H9 (cell line): ENCODE measurements around the gene CABCOCO1. TPM values are rescaled to one million over a fixed set of nuclear protein-coding genes. Genes with fewer than 3 reads are reported as not detected.

ENCODE experiments used
- DNase-seq: peaks from one replicate; pipeline ENCODE4 v3.0.0-alpha.2; 2017
- H2AFZ ChIP-seq: one replicate; pipeline ENCODE4 v1.6.1; 2013; ENCODE audit warnings: mild to moderate bottlenecking, low read length, control low read depth, moderate library complexity
- H2AK5ac ChIP-seq: 2 replicates; pipeline ENCODE4 v1.6.1; 2013; ENCODE audit warnings: low read length, control low read depth, mixed read lengths; ENCODE audit not compliant: insufficient read length
- H2BK120ac ChIP-seq: one replicate; pipeline ENCODE4 v1.6.1; 2013; ENCODE audit warnings: low read depth, mild to moderate bottlenecking, low read length, control low read depth, inconsistent platforms; ENCODE audit not compliant: poor library complexity, severe bottlenecking
- H2BK12ac ChIP-seq: 2 replicates; pipeline ENCODE4 v1.6.1; 2013; ENCODE audit warnings: low read length, control low read depth, mixed read lengths, low read depth; ENCODE audit not compliant: insufficient read length
- H2BK15ac ChIP-seq: 2 replicates; pipeline ENCODE4 v1.6.1; 2013; ENCODE audit warnings: low read depth, low read length, control low read depth
- H2BK20ac ChIP-seq: one replicate; pipeline ENCODE4 v1.6.1; 2013; ENCODE audit warnings: low read depth, mild to moderate bottlenecking, low read length, control low read depth, inconsistent platforms; ENCODE audit not compliant: poor library complexity, severe bottlenecking
- H2BK5ac ChIP-seq: 2 replicates; pipeline ENCODE4 v1.6.1; 2013; ENCODE audit warnings: low read length, control low read depth, mixed read lengths; ENCODE audit not compliant: insufficient read length
- H3K14ac ChIP-seq: 2 replicates; pipeline ENCODE4 v1.6.1; 2013; ENCODE audit warnings: low read length, control low read depth; ENCODE audit not compliant: insufficient read depth
- H3K18ac ChIP-seq: 2 replicates; pipeline ENCODE4 v1.6.1; 2013; ENCODE audit warnings: low read depth, mild to moderate bottlenecking, mixed read lengths, low read length, control low read depth; ENCODE audit not compliant: insufficient read length
- H3K23ac ChIP-seq: 2 replicates; pipeline ENCODE4 v1.6.1; 2013; ENCODE audit warnings: low read length, control low read depth, mixed read lengths, low read depth; ENCODE audit not compliant: insufficient read length
- H3K23me2 ChIP-seq: 2 replicates; pipeline ENCODE4 v1.6.1; 2013; ENCODE audit warnings: low read depth, mild to moderate bottlenecking, mixed read lengths, low read length, control low read depth; ENCODE audit not compliant: insufficient read length, poor library complexity, severe bottlenecking
- H3K27ac ChIP-seq: 2 replicates; pipeline ENCODE4 v1.5.1; 2013; ENCODE audit warnings: low read length, control low read depth, mixed read lengths, low read depth; ENCODE audit not compliant: insufficient read length
- H3K27me3 ChIP-seq: 2 replicates; pipeline ENCODE4 v1.6.1; 2013; ENCODE audit warnings: low read length, control low read depth, inconsistent platforms; ENCODE audit not compliant: insufficient read depth
- H3K4ac ChIP-seq: 2 replicates; pipeline ENCODE4 v1.6.1; 2013; ENCODE audit warnings: low read depth, mild to moderate bottlenecking, control low read depth, inconsistent platforms, low read length, moderate library complexity
- H3K4me1 ChIP-seq: 2 replicates; pipeline ENCODE4 v1.6.1; 2013; ENCODE audit warnings: low read length, control low read depth, inconsistent platforms; ENCODE audit not compliant: insufficient read depth
- H3K4me2 ChIP-seq: 2 replicates; pipeline ENCODE4 v1.6.1; 2013; ENCODE audit warnings: low read length, control low read depth, mixed read lengths; ENCODE audit not compliant: insufficient read length, insufficient read depth
- H3K56ac ChIP-seq: 2 replicates; pipeline ENCODE4 v1.6.1; 2013; ENCODE audit warnings: low read depth, mild to moderate bottlenecking, mixed read lengths, low read length, control low read depth; ENCODE audit not compliant: insufficient read length
- H3K79me1 ChIP-seq: 2 replicates; pipeline ENCODE4 v1.6.1; 2013; ENCODE audit warnings: low read depth, mild to moderate bottlenecking, moderate library complexity, low read length, control low read depth, inconsistent platforms; ENCODE audit not compliant: insufficient read depth, poor library complexity, severe bottlenecking
- H3K79me2 ChIP-seq: 2 replicates; pipeline ENCODE4 v1.6.1; 2013; ENCODE audit warnings: low read length, control low read depth, inconsistent platforms; ENCODE audit not compliant: insufficient read depth
- H3K9ac ChIP-seq: 2 replicates; pipeline ENCODE4 v1.6.1; 2013; ENCODE audit warnings: low read length, control low read depth, mixed read lengths; ENCODE audit not compliant: insufficient read length; ENCODE audit errors: extremely low read depth
- H3K9me3 ChIP-seq: one replicate; pipeline ENCODE4 v1.6.1; 2013; ENCODE audit warnings: low read depth, low read length, inconsistent platforms; ENCODE audit not compliant: control insufficient read depth
- H3T11ph ChIP-seq: one replicate; pipeline ENCODE4 v1.6.1; 2013; ENCODE audit warnings: mild to moderate bottlenecking, low read length, control low read depth, inconsistent platforms
- H4K20me1 ChIP-seq: one replicate; pipeline ENCODE4 v1.6.1; 2013; ENCODE audit not compliant: control insufficient read depth, insufficient read length, insufficient read depth
- H4K5ac ChIP-seq: 2 replicates; pipeline ENCODE4 v1.6.1; 2013; ENCODE audit warnings: low read depth, mild to moderate bottlenecking, mixed read lengths, low read length, control low read depth; ENCODE audit not compliant: insufficient read length
- H4K8ac ChIP-seq: replicated peaks from 2 replicates; pipeline ENCODE4 v1.6.1; 2013; ENCODE audit warnings: low read length, control low read depth, mixed read lengths, low read depth; ENCODE audit not compliant: insufficient read length
- H4K91ac ChIP-seq: 2 replicates; pipeline ENCODE4 v1.6.1; 2013; ENCODE audit warnings: low read depth, mild to moderate bottlenecking, moderate library complexity, mixed read lengths, low read length, control low read depth; ENCODE audit not compliant: insufficient read length
- H3K27ac Mint-ChIP-seq, 3 experiments: 2 replicates in 2 of 3; 3 replicates in 1 of 3; pipeline ENCODE4 v1.8.0; 2020 to 2021; ENCODE audit warnings: mixed read lengths in 3 of 3, mild to moderate bottlenecking in 1 of 3, moderate library complexity in 1 of 3
- H3K27me3 Mint-ChIP-seq: 2 replicates; pipeline ENCODE4 v1.8.0; 2021; ENCODE audit warnings: low read depth, mild to moderate bottlenecking, moderate library complexity, mixed read lengths
- H3K36me3 Mint-ChIP-seq, 3 experiments: 2 replicates in 2 of 3; 3 replicates in 1 of 3; pipeline ENCODE4 v1.8.0; 2020 to 2021; ENCODE audit warnings: low read depth in 3 of 3, mixed read lengths in 3 of 3; ENCODE audit not compliant: insufficient read depth in 1 of 3
- H3K4me1 Mint-ChIP-seq, 2 experiments: 2 replicates each; pipeline ENCODE4 v1.8.0; 2020; ENCODE audit warnings: mixed read lengths in 2 of 2
- H3K4me3 Mint-ChIP-seq, 2 experiments: 2 replicates in 1 of 2; 3 replicates in 1 of 2; pipeline ENCODE4 v1.8.0; 2020 to 2021; ENCODE audit warnings: mild to moderate bottlenecking in 2 of 2, mixed read lengths in 2 of 2, moderate library complexity in 1 of 2
- H3K9me3 Mint-ChIP-seq, 2 experiments: 2 replicates in 1 of 2; 3 replicates in 1 of 2; pipeline ENCODE4 v1.8.0; 2020; ENCODE audit warnings: mild to moderate bottlenecking in 2 of 2, mixed read lengths in 2 of 2, moderate library complexity in 1 of 2
- WGBS: extraction: QIAGEN DNeasy Blood & Tissue Kit; methylation state at CpG from one replicate; pipeline ENCODE4 v1.1.7; 2013; ENCODE audit warnings: missing lambda C conversion rate, low lambda C conversion rate, mixed read lengths; ENCODE audit not compliant: insufficient read length; ENCODE audit errors: extremely low coverage; 5-methylcytosine and 5-hydroxymethylcytosine counted together
- total RNA-seq: library from RNA; stranded (reverse); gene quantifications from 2 replicates; pipeline ENCODE4 v1.2.1, GENCODE V29; 2021
- TF ChIP-seq, protein P1 (sequence below): fragments of 200-600 bp; sonication (generic); conservative IDR thresholded peaks from 3 replicates; pipeline ENCODE4 v1.8.0; 2021; ENCODE audit warnings: antibody characterized with exemption, mild to moderate bottlenecking

CABCOCO1 gene
- total RNA-seq, 1 experiment from 2014 or later, result not detected

DNA sequence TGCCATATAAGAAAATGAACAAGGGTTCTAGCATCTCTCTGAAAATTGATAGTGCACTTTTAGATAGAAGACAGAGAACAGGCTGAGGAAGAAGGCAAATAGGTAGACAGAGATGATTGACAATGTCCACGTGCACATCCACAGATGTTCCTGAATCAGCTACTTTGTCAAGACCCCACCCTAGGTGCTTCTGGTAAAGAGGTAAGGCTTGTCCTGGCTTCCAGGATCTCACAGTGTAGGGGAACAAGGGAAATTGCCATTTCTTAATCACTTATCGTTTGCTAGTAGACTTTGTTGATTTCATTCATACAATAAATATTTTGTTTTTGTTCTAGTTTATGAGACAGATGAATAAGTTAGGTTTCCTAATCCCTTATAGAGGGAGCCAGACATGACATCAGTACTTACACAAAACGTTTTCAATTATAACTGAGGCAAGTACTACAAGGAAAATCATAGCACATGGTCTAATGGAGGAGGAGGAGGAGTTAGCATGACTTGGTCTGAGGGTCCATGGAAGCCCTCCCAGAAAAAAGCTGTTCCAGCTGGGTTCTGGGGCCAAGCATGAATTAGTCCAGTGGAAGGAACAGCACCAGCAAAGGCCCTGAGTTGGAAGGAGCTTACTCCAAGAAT is 122.9 kb downstream of the CABCOCO1 start:
- H3K4me2 ChIP-seq, result no peak overlapping the region
- H3K9me3 ChIP-seq, result no peaks in the 10 kb centered on the region
- no peak overlapping the region for H3K18ac ChIP-seq
- TF ChIP-seq, protein P1, sequence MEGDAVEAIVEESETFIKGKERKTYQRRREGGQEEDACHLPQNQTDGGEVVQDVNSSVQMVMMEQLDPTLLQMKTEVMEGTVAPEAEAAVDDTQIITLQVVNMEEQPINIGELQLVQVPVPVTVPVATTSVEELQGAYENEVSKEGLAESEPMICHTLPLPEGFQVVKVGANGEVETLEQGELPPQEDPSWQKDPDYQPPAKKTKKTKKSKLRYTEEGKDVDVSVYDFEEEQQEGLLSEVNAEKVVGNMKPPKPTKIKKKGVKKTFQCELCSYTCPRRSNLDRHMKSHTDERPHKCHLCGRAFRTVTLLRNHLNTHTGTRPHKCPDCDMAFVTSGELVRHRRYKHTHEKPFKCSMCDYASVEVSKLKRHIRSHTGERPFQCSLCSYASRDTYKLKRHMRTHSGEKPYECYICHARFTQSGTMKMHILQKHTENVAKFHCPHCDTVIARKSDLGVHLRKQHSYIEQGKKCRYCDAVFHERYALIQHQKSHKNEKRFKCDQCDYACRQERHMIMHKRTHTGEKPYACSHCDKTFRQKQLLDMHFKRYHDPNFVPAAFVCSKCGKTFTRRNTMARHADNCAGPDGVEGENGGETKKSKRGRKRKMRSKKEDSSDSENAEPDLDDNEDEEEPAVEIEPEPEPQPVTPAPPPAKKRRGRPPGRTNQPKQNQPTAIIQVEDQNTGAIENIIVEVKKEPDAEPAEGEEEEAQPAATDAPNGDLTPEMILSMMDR, result no peak
- no peak overlapping the region for H2BK15ac ChIP-seq
- WGBS, result no CpG with 5 or more reads among the region's 3 CpGs
- H3K23ac ChIP-seq, result no peak overlapping the region
- DNase-seq, result no peak
- no peak overlapping the region for H3K14ac ChIP-seq
- Mint-ChIP-seq H3K27me3 (no peaks in the 10 kb centered on the region), H3K36me3 (no peaks in the 10 kb centered on the region), H3K4me1 (no peaks in the 10 kb centered on the region), H3K27ac (no peak overlapping the region), H3K9me3 (no peaks in the 10 kb centered on the region), H3K4me3 (no peak overlapping the region)
- no peak overlapping the region for H4K8ac ChIP-seq
- no peak overlapping the region for H2BK120ac ChIP-seq
- H4K20me1 ChIP-seq, result no peaks in the 10 kb centered on the region
- H2AK5ac ChIP-seq, result no peak overlapping the region
- no peak overlapping the region for H4K91ac ChIP-seq
- no peak overlapping the region for H2BK5ac ChIP-seq
- no peaks in the 10 kb centered on the region for H3K79me2 ChIP-seq
- H3T11ph ChIP-seq, result no peak overlapping the region
- no peaks in the 10 kb centered on the region for H3K4me1 ChIP-seq
- H2AFZ ChIP-seq, result no peak overlapping the region
- no peak overlapping the region for H3K9ac ChIP-seq
- H3K56ac ChIP-seq, result no peak overlapping the region
- H3K27ac ChIP-seq, result no peak overlapping the region
- no peaks in the 10 kb centered on the region for H3K23me2 ChIP-seq
- no peaks in the 10 kb centered on the region for H3K79me1 ChIP-seq
- no peak overlapping the region for H2BK20ac ChIP-seq
- H3K4ac ChIP-seq, result no peak overlapping the region
- no peak overlapping the region for H2BK12ac ChIP-seq
- H4K5ac ChIP-seq, result no peak overlapping the region
- no peaks in the 10 kb centered on the region for H3K27me3 ChIP-seq
